SK-N-MC (cell line): ENCODE measurements around the gene ITGA4.

ENCODE experiments used
- DNase-seq: peaks from one replicate; pipeline ENCODE4 v3.0.0-alpha.2; 2011; ENCODE audit warnings: low read depth, low spot score
- H3K27ac ChIP-seq: fragments of 200-600 bp; sonication (generic); 2 replicates; pipeline ENCODE4 v1.5.1; 2016; ENCODE audit warnings: mixed run types
- H3K36me3 ChIP-seq: fragments of 200-600 bp; sonication (generic); 2 replicates; pipeline ENCODE4 v1.6.1; 2017; ENCODE audit warnings: antibody characterized with exemption, low read length, mixed read lengths; ENCODE audit not compliant: insufficient read depth
- H3K4me3 ChIP-seq: fragments of 200-600 bp; sonication (generic); 2 replicates; pipeline ENCODE4 v1.5.1; 2016
- H3K9ac ChIP-seq: fragments of 200-600 bp; sonication (generic); 2 replicates; pipeline ENCODE4 v1.8.0; 2017; ENCODE audit warnings: mixed run types, mixed read lengths; ENCODE audit not compliant: insufficient read length
- H3K9me3 ChIP-seq: fragments of 200-600 bp; sonication (generic); 2 replicates; pipeline ENCODE4 v1.6.1; 2017; ENCODE audit warnings: low read depth, mild to moderate bottlenecking, antibody characterized with exemption, low read length, moderate library complexity, mixed read lengths
- EZH2 ChIP-seq: fragments of 200-600 bp; sonication (generic); IDR thresholded peaks from one replicate; pipeline ENCODE4 v1.6.1; 2017; ENCODE audit warnings: antibody characterized with exemption
- FOXP2 ChIP-seq: optimal IDR thresholded peaks from 2 replicates; pipeline ENCODE3; 2011; ENCODE audit warnings: mild to moderate bottlenecking, moderate library complexity; ENCODE audit not compliant: insufficient read depth; ENCODE audit errors: extremely low read length, control extremely low read depth
- POLR2AphosphoS5 ChIP-seq: IDR thresholded peaks from 2 replicates; pipeline ENCODE4 v1.6.1; 2012; ENCODE audit warnings: mild to moderate bottlenecking, low read depth, low read length, borderline replicate concordance

Gene ITGA4

DNA sequence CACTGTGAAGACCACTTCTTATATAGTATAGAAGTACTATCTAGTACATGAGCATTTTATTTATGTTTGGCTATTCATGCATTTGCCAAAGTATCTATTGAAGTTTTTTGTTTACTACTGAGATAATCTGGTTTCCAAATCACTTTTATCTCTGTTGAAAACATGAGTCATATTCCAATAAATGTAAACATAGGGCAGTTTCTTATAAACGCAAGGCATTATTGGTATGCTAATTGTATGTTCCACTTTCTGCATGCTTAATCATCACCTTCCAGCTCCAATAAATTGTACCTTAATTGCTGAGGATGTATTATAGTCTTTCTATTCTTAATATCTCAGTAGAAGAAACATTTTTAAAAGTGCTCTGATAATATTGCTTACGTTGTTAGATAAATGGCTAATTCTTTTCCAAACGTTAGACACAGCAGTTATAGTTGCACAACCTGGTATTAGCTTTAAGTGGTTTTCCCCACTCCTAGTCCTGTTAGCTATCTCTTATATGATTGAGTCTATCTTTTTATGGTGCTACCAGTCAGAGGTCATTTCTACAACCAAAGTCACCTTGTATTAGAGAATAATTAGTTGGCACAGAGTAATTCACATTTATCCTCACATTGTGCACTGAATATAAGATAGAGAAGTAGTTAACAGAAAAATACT is 17.2 kb downstream of the ITGA4 start:
- TF ChIP-seq FOXP2 (no peak), EZH2 (no peak), POLR2AphosphoS5 (no peak)
- Histone ChIP-seq H3K4me3 (no peak overlapping the region), H3K9me3 (no peaks in the 10 kb centered on the region), H3K36me3 (no peaks in the 10 kb centered on the region), H3K27ac (no peak overlapping the region), H3K9ac (no peak overlapping the region)
- DNase-seq: no peak

DNA sequence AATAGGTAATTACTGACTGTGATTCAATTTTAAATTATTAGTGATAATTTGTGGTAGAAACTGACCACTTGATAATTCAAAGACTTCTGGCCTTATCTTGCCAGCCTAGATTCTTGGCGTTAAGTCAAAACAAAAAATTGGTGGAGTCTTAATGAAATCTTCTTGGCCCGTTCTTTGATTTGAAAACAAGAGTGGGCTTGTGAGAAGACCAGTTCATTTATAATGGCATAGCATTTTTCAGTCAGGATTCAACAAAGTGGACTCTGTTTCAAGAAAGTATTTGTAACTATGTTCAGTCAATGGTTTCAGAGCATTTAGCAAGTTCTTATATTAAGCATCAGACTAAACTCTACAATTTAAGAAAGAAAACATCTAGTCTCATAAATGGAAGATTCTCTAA is 26.0 kb downstream of the ITGA4 start:
- H3K27ac ChIP-seq: no peak overlapping the region
- no peak overlapping the region for H3K4me3 ChIP-seq
- no peak for TF ChIP-seq EZH2
- no peak for TF ChIP-seq POLR2AphosphoS5
- TF ChIP-seq FOXP2: no peak
- H3K9me3 ChIP-seq: no peaks in the 10 kb centered on the region
- H3K9ac ChIP-seq: no peak overlapping the region
- H3K36me3 ChIP-seq: no peaks in the 10 kb centered on the region
- DNase-seq: no peak

DNA sequence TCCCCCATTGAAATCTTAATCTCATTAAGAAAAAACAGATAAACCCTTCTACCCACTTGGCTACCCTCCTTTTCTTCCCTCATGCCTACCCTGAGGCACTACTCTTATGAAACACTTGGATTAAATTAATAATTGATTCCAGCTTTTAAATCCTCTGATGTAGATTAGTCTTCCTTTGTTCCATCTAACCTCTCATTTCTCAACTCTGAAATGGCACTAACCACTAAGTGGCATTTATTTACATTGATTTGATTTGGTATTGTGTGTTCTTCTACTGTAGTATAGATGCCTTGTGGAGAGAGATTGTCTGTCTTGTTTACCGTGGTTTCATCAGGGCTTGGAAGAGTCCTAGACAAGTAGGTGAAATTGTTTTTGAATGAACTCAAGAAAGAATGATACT is 26.7 kb downstream of the ITGA4 start:
- Histone ChIP-seq H3K9ac (no peak overlapping the region), H3K9me3 (no peaks in the 10 kb centered on the region), H3K4me3 (no peak overlapping the region), H3K36me3 (no peaks in the 10 kb centered on the region), H3K27ac (0 out of 2 replicates have a peak overlapping the region, but pooled peaks have one; percentile 8)
- TF ChIP-seq FOXP2 (no peak), POLR2AphosphoS5 (peak; percentile 55; the same call in 1 of the 2 replicates), EZH2 (no peak)
- DNase-seq: peak; percentile 72

DNA sequence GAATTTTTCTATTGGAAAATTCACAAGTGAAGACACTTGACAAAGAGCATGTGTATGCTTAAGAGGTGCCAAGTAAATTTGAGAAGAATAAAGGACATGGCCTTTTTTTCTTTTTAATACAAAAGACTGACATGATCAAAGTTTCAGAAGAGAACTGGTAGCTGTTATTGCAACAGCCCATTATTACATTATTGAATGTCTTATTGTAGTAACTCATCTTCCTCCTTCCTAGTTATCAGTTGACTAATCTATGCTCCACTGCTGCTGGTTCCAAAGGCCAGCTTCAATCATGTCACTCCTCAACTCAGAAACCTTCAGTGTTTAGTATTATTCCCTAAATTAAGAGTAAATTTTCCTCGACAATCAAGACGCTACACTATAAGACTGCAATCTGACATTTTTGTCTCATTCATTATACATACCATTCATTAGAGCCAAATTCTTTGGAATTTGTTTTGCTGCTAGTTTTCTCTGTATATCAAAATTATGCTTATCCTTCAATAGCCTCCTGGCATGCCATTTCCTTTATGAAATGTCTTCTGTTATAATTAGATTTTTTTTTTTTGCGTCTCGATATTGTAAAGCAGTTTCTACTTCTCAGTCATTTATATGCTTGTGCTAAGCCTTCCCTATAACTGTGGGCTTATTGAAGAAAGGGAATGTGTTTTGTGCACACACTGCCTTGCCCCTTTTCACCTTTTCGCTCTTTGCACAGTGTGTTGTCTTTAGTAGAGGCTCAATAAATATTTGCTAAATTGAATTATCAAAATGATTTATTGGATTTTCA is 27.9 kb downstream of the ITGA4 start:
- H3K9me3 ChIP-seq: no peaks in the 10 kb centered on the region
- TF ChIP-seq POLR2AphosphoS5: no peak
- TF ChIP-seq EZH2: no peak
- no peak for TF ChIP-seq FOXP2
- H3K36me3 ChIP-seq: no peaks in the 10 kb centered on the region
- H3K27ac ChIP-seq: no peak overlapping the region
- H3K9ac ChIP-seq: no peak overlapping the region
- DNase-seq: no peak
- no peak overlapping the region for H3K4me3 ChIP-seq

DNA sequence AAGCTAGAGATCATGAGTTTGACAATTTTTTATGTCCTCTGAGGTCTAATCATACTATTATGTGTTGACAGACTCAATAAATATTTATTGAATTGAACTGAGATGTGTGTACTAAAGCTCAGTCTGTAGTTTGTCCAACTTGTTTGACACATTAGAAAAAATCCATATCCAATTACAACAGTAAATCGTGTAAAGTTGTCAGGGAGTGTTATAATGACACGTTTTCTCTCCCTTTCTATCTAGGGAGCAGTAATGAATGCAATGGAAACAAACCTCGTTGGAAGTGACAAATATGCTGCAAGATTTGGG is 28.4 kb downstream of the ITGA4 start:
- Histone ChIP-seq H3K36me3 (no peaks in the 10 kb centered on the region), H3K27ac (no peak overlapping the region), H3K9me3 (no peaks in the 10 kb centered on the region), H3K9ac (no peak overlapping the region), H3K4me3 (no peak overlapping the region)
- no peak for DNase-seq
- TF ChIP-seq POLR2AphosphoS5: no peak

DNA sequence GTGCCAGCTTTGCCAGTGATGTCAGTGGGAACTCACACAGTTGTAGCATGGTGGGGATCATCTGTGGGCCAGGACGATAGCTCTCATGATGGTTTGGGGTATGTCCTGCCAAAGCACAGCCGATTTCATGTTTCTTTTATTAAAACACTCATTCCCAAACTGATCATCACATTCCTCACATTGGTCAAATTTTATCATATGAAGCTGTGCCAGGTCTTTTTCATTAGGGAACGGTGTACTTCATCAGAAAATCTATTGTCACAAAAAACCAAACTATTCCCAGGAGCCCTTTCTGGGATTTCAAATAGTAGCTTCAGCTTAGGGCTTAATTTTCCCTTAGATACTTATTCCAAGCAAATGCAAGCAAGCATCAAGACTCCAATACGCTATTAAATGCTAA is 42.0 kb downstream of the ITGA4 start:
- no peak overlapping the region for H3K27ac ChIP-seq
- H3K36me3 ChIP-seq: no peaks in the 10 kb centered on the region
- H3K4me3 ChIP-seq: no peak overlapping the region
- no peaks in the 10 kb centered on the region for H3K9me3 ChIP-seq
- DNase-seq: no peak
- TF ChIP-seq POLR2AphosphoS5 (no peak), FOXP2 (no peak), EZH2 (no peak)
- no peak overlapping the region for H3K9ac ChIP-seq

DNA sequence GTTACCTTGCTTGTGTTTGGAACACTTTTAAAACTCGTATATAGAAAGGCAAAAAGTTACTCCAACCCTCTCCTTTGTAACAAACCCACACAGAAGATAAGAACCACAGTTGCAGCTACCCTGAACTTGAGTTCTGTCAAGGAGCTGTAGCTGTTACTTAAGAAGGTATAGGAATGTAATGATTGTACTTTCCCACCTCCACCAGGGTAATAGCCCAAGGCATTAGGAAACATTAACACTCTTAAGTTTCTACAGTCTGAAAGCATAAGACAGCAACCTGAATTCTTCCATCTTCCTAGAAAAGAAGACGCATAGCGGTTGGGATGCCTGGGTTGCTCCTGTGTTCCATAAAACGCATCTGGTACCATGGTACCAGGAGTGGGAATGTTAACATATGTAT is 43.0 kb downstream of the ITGA4 start:
- no peak overlapping the region for H3K9ac ChIP-seq
- no peaks in the 10 kb centered on the region for H3K36me3 ChIP-seq
- no peaks in the 10 kb centered on the region for H3K9me3 ChIP-seq
- H3K27ac ChIP-seq: no peak overlapping the region
- H3K4me3 ChIP-seq: no peak overlapping the region
- DNase-seq: no peak
- no peak for TF ChIP-seq FOXP2

DNA sequence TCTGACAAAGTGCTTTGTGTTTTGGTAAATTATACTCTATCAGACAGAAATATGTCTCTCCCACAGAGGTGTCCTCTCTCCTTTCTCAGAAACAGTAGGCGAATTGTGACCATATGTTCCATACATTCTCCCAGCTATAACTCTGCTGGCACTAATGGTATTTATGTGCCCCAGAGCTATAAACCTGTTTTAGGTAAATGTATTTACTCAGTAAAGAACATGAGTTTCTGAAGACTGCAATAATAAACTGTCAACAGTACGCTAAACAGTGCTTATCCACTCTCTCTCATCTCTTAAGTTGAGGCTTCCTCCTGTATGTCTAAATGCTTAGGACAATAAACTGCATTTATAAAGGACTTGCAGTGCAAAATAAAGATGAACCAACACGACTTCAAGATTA is 58.5 kb downstream of the ITGA4 start:
- no peak for DNase-seq
- Histone ChIP-seq H3K36me3 (no peaks in the 10 kb centered on the region), H3K9ac (no peak overlapping the region), H3K9me3 (no peaks in the 10 kb centered on the region), H3K4me3 (no peak overlapping the region), H3K27ac (no peak overlapping the region)
- TF ChIP-seq EZH2 (no peak), POLR2AphosphoS5 (no peak), FOXP2 (no peak)

DNA sequence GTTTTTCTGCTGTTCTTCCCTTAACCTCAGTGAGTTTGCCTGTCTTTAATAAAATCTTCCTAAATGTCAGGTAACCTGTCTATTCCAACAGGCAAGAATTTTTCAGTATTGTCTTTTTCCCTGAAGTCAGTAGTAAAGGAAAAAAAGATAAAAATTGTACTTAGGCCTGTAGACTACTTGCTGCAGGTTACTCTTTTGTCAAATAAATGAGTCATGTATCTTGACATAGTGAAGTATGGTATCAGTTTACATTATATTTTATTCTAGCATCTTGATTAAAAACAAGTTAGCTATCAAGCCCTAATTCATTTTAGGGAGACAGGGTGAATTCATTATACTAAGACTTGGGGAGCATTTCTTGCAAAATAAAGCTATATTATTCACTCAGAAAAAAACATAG is 59.8 kb downstream of the ITGA4 start:
- TF ChIP-seq POLR2AphosphoS5: no peak
- TF ChIP-seq FOXP2: no peak
- TF ChIP-seq EZH2: no peak
- no peaks in the 10 kb centered on the region for H3K36me3 ChIP-seq

More for the DNA sequence above, 59.8 kb downstream of the ITGA4 start:
- Histone ChIP-seq H3K4me3 (no peak overlapping the region), H3K9ac (no peak overlapping the region), H3K27ac (no peak overlapping the region), H3K9me3 (no peaks in the 10 kb centered on the region)
- DNase-seq: no peak
